Sigmoid colon (tissue), 7 donors: ENCODE data around the gene SPINK6. TPM values are rescaled to one million over a fixed set of nuclear protein-coding genes. Genes with fewer than 3 reads are reported as not detected.

ENCODE experiments used
- DNase-seq: peaks from one replicate; pipeline ENCODE4 v3.0.0-alpha.2; 2019
- H3K27ac ChIP-seq, 4 donors: fragments of 200-600 bp; sonication (generic); one replicate each; pipeline ENCODE4 v1.5.1; 2016 to 2019; ENCODE audit warnings: mild to moderate bottlenecking in 1 of 4
- H3K27me3 ChIP-seq, 3 donors: fragments of 200-600 bp; sonication (generic); one replicate each; pipeline ENCODE4 v1.5.1; 2019; ENCODE audit warnings: mild to moderate bottlenecking in 1 of 3
- H3K36me3 ChIP-seq, 4 donors: fragments of 200-600 bp; sonication (generic); one replicate each; pipeline ENCODE4 v1.5.1; 2016 to 2019
- H3K4me1 ChIP-seq, 4 donors: fragments of 200-600 bp; sonication (generic); one replicate each; pipeline ENCODE4 v1.5.1; 2017 to 2019
- H3K4me3 ChIP-seq, 4 donors: fragments of 200-600 bp; sonication (generic); one replicate each; pipeline ENCODE4 v1.5.1; 2017 to 2019; ENCODE audit warnings: mild to moderate bottlenecking in 2 of 4, moderate library complexity in 1 of 4
- H3K9me3 ChIP-seq, 4 donors: fragments of 200-600 bp in 3 of 4; sonication (generic) in 3 of 4; one replicate each; pipeline versions ENCODE4 v1.5.1 to v1.6.1; 2013 to 2019
- CTCF ChIP-seq, 4 experiments: fragments of 450-650 bp in 3 of 4; fragments of 200-600 bp in 1 of 4; IDR thresholded peaks; one replicate each; pipeline ENCODE4 v1.5.1; 2016 to 2019; ENCODE audit warnings: antibody characterized with exemption in 4 of 4, mild to moderate bottlenecking in 3 of 4, moderate library complexity in 2 of 4
- EP300 ChIP-seq, 4 donors: sonication (generic); formaldehyde crosslinking; IDR thresholded peaks; one replicate each; pipeline ENCODE4 v1.6.1; 2017; ENCODE audit warnings: antibody characterized with exemption in 4 of 4
- POLR2A ChIP-seq, 2 donors: fragments of 450-650 bp; IDR thresholded peaks; one replicate each; pipeline ENCODE4 v1.6.1; 2016; ENCODE audit warnings: antibody characterized with exemption in 2 of 2, mild to moderate bottlenecking in 2 of 2, moderate library complexity in 2 of 2
- POLR2AphosphoS5 ChIP-seq, 4 donors: sonication (generic); formaldehyde crosslinking; IDR thresholded peaks; one replicate each; pipeline ENCODE4 v1.6.1; 2017; ENCODE audit warnings: antibody characterized with exemption in 4 of 4
- WGBS, 2 donors: extraction: QIAGEN DNeasy Blood & Tissue Kit; methylation state at CpG; one replicate each; pipeline ENCODE4 v1.1.7; 2013; 5-methylcytosine and 5-hydroxymethylcytosine counted together
- intact Hi-C: fragments of 100-400 bp; cut with DNase I; formaldehyde crosslinking; loops from one replicate; pipeline ENCODE4 v1.15.1; 2023
- polyA plus RNA-seq, 3 donors: library from polyadenylated mRNA; stranded (reverse); fragments of 200-250 nt; gene quantifications; one replicate each; pipeline ENCODE4 v1.2.3, GENCODE V29; 2013
- total RNA-seq, 4 donors: library from RNA; depleted of rRNA; stranded (reverse); fragments of >200 nt; gene quantifications; one replicate each; pipeline ENCODE4 v1.1.0, GENCODE V29; 2016
- donor health status: healthy with polysubstance abuse.
- donor health status: Bipolar disorder and iron deficiency.
- donor health status: healthy.

Gene SPINK6
- total and polyA plus RNA-seq, 7 donors = 0.86 to 1.9 (median 0.99) TPM; not detected in 4

DNA sequence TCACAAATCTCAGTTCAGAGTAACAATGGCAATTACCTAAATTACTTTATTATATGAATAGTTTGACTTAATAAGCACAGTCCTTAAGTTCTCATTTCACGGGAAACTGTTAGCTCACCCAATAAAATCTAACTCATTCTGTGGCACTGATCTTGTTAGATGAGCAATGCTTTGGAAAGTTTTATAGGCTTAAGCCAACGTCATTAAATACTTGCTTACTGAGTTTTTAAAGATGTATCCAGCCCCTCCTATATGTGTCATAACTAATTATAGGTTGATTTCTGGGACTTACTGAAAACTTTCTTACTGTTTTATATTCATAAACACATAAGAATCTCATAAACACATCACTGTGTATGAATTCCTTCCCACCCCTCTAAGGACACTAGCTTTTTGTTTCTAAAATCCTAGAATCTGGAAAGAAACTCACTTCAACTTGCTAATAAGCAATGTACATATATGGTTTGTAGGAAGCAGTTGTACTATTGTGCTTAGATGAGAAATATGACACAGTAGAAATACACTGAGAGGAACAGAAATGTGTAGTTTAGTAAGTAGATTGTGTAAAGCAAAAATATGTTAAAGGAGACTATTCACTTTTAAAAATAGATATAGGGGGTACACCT, 21.4 kb downstream of the SPINK6 start:
- intact Hi-C loops = no loop called here
- peaks cover 0 to 9% (median 0%) of the 10 kb centered on the region in 4 donors for H3K4me1 ChIP-seq
- H3K27ac ChIP-seq = peak overlapping the region in 2 of 4 donors; percentile 42 to 69
- no peaks in the 10 kb centered on the region for H3K9me3 ChIP-seq
- H3K27me3 ChIP-seq = no peaks in the 10 kb centered on the region
- H3K4me3 ChIP-seq = no peak overlapping the region
- TF ChIP-seq CTCF (IDR thresholded peaks at IDR 0.05) (no peak), POLR2AphosphoS5 (IDR thresholded peaks at IDR 0.05) (peak in 2 of 4 donors; percentile 44 to 65), EP300 (IDR thresholded peaks at IDR 0.05) (peak; percentile 41 to 80 (median 52))
- no peak for DNase-seq
- 11 to 46% methylated on average over 2 of the region's 2 CpGs for WGBS, 2 donors
- H3K36me3 ChIP-seq = no peaks in the 10 kb centered on the region

- DNase-seq = no peak
- Histone ChIP-seq H3K36me3 (no peaks in the 10 kb centered on the region), H3K4me1 (peaks cover 0 to 9% (median 0%) of the 10 kb centered on the region in 4 donors), H3K9me3 (no peaks in the 10 kb centered on the region), H3K27ac (no peak overlapping the region), H3K27me3 (no peaks in the 10 kb centered on the region), H3K4me3 (no peak overlapping the region)
- intact Hi-C loops = no loop called here
- WGBS, 2 donors = 92 to 95% methylated on average over 3 of the region's 3 CpGs
- TF ChIP-seq POLR2A (IDR thresholded peaks at IDR 0.05) = no peak
- no peak for TF ChIP-seq POLR2AphosphoS5 (IDR thresholded peaks at IDR 0.05)
- no peak for TF ChIP-seq EP300 (IDR thresholded peaks at IDR 0.05)
- no peak for TF ChIP-seq CTCF (IDR thresholded peaks at IDR 0.05)
Measured at GRCh38 chr5:148228392-148228984, 25.6 kb downstream of the SPINK6 start.

DNA sequence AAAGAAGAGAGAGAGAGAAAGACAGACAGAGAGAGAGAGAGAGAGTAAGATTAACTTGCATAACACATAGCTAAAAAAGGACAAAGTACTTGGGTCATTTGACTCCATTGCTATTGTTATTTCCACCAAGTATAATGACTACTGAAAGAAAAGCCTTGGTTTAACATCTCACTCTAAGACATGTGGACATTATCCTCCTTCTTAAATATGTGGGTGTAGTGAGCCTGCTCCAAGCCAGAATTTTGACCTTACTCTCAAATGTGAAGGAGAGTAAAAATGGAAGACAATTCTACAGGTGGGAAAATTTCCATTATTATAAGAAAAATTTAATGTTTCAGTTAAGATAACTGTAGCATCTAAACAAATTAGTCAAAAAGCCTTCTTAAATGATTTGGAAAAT, 27.0 kb downstream of the SPINK6 start:
- TF ChIP-seq POLR2AphosphoS5 (IDR thresholded peaks at IDR 0.05) (no peak), POLR2A (IDR thresholded peaks at IDR 0.05) (no peak), EP300 (IDR thresholded peaks at IDR 0.05) (no peak), CTCF (IDR thresholded peaks at IDR 0.05) (no peak)
- no peak for DNase-seq
- Histone ChIP-seq H3K9me3 (no peaks in the 10 kb centered on the region), H3K27ac (no peak overlapping the region), H3K4me1 (no peaks in the 10 kb centered on the region), H3K4me3 (no peak overlapping the region), H3K27me3 (no peaks in the 10 kb centered on the region), H3K36me3 (no peaks in the 10 kb centered on the region)
- intact Hi-C loops = no loop called here

- WGBS, 2 donors = 91 to 95% methylated on average over 7 of the region's 7 CpGs
- H3K4me3 ChIP-seq = no peak overlapping the region
- DNase-seq = no peak
- no peak overlapping the region for H3K27ac ChIP-seq
- H3K4me1 ChIP-seq = no peaks in the 10 kb centered on the region
- H3K27me3 ChIP-seq = no peaks in the 10 kb centered on the region
- no peaks in the 10 kb centered on the region for H3K36me3 ChIP-seq
- H3K9me3 ChIP-seq = no peaks in the 10 kb centered on the region
- TF ChIP-seq EP300 (IDR thresholded peaks at IDR 0.05) (no peak), POLR2A (IDR thresholded peaks at IDR 0.05) (no peak), CTCF (IDR thresholded peaks at IDR 0.05) (no peak), POLR2AphosphoS5 (IDR thresholded peaks at IDR 0.05) (no peak)
- intact Hi-C loops = no loop called here
Measured at GRCh38 chr5:148230240-148230639, 27.4 kb downstream of the SPINK6 start.
